HEK293T (cell line): ENCODE measurements around the gene TOPBP1.

Experiments used
- CTCF ChIA-PET: fragments of 350-600 bp; formaldehyde crosslinking; extraction: SDS; loops from one replicate; lab custom pipeline; 2021; ENCODE audit warnings: antibody characterized with exemption, inconsistent platforms; lab: Yijun Ruan, JAX
- POLR2A ChIA-PET: fragments of 350-600 bp; formaldehyde crosslinking; extraction: SDS; loops from one replicate; lab custom pipeline; 2020; ENCODE audit warnings: antibody characterized with exemption, inconsistent platforms; lab: Yijun Ruan, JAX
- DNase-seq: peaks from one replicate; pipeline ENCODE4 v3.0.0; 2012; ENCODE audit warnings: mixed read lengths; ENCODE audit errors: extremely low spot score
- ARNT ChIP-seq: fragments of 450-650 bp; IDR thresholded peaks from 2 replicates; pipeline ENCODE4 v1.6.1; 2017; ENCODE audit warnings: mild to moderate bottlenecking
- BHLHE40 ChIP-seq: fragments of 450-650 bp; IDR thresholded peaks from 2 replicates; pipeline ENCODE4 v1.6.1; 2016; ENCODE audit warnings: mild to moderate bottlenecking, moderate library complexity, borderline replicate concordance
- CTBP1 ChIP-seq: fragments of 450-650 bp; IDR thresholded peaks from 2 replicates; pipeline ENCODE4 v1.6.1; 2016; ENCODE audit warnings: borderline replicate concordance
- ELF4 ChIP-seq: fragments of 450-650 bp; IDR thresholded peaks from 2 replicates; pipeline ENCODE4 v1.6.1; 2017; ENCODE audit warnings: antibody characterized with exemption
- FOXA1 ChIP-seq: fragments of 450-650 bp; IDR thresholded peaks from 2 replicates; pipeline ENCODE4 v1.6.1; 2016; ENCODE audit warnings: mild to moderate bottlenecking
- FOXK2 ChIP-seq: fragments of 450-650 bp; IDR thresholded peaks from 2 replicates; pipeline ENCODE4 v1.6.1; 2016; ENCODE audit warnings: mild to moderate bottlenecking
- FOXM1 ChIP-seq: fragments of 450-650 bp; IDR thresholded peaks from 2 replicates; pipeline ENCODE4 v1.6.1; 2017; ENCODE audit warnings: mild to moderate bottlenecking, borderline replicate concordance
- HDGF ChIP-seq: fragments of 450-650 bp; IDR thresholded peaks from 2 replicates; pipeline ENCODE4 v1.6.1; 2017; ENCODE audit warnings: antibody characterized with exemption, borderline replicate concordance
- L3MBTL2 ChIP-seq: fragments of 450-650 bp; conservative IDR thresholded peaks from 2 replicates; pipeline ENCODE4 v1.6.1; 2016; ENCODE audit warnings: mild to moderate bottlenecking
- LEF1 ChIP-seq: fragments of 450-650 bp; IDR thresholded peaks from 2 replicates; pipeline ENCODE4 v1.6.1; 2017; ENCODE audit warnings: mild to moderate bottlenecking, borderline replicate concordance
- NFRKB ChIP-seq: fragments of 450-650 bp; IDR thresholded peaks from 2 replicates; pipeline ENCODE4 v1.6.1; 2016; ENCODE audit warnings: mild to moderate bottlenecking, moderate library complexity
- PKNOX1 ChIP-seq: fragments of 450-650 bp; IDR thresholded peaks from 2 replicates; pipeline ENCODE4 v1.6.1; 2016
- SP1 ChIP-seq: fragments of 450-650 bp; IDR thresholded peaks from 2 replicates; pipeline ENCODE4 v1.6.1; 2017
- SUZ12 ChIP-seq: fragments of 450-650 bp; IDR thresholded peaks from 2 replicates; pipeline ENCODE4 v1.6.1; 2016; ENCODE audit warnings: mild to moderate bottlenecking
- TARDBP ChIP-seq: fragments of 450-650 bp; IDR thresholded peaks from 2 replicates; pipeline ENCODE4 v1.6.1; 2016
- ZNF384 ChIP-seq: fragments of 450-650 bp; IDR thresholded peaks from 2 replicates; pipeline ENCODE4 v1.6.1; 2016

TOPBP1 gene

GRCh38 chr3:133676336-133677118 lies 14.8 kb upstream of the TOPBP1 start:
- DNase-seq, result no peak
- ChIA-PET POLR2A (interaction anchor here (1.5 kb wide), 1 partner anchor 15 kb away, joined by 5 read pairs; the partner anchor contains the start of gene TOPBP1), CTCF (no interaction called here)
- no peak for TF ChIP-seq L3MBTL2
- TF ChIP-seq BHLHE40, result no peak
- TF ChIP-seq CTBP1, result no peak
- no peak for TF ChIP-seq NFRKB
- no peak for TF ChIP-seq ZNF384
- no peak for TF ChIP-seq SP1
- no peak for TF ChIP-seq FOXA1
- TF ChIP-seq TARDBP, result no peak
- no peak for TF ChIP-seq ELF4
- no peak for TF ChIP-seq HDGF

- ChIA-PET POLR2A (interaction anchor here (1.5 kb wide), 1 partner anchor 14 kb away, joined by 5 read pairs; the partner anchor contains the start of gene TOPBP1), CTCF (interaction anchor here (0.6 kb wide), 1 partner anchor 75 kb away, joined by 4 read pairs; no protein-coding TSS in a partner anchor)
- TF ChIP-seq PKNOX1 (peak; percentile 62), HDGF (no peak)
- DNase-seq, result no peak
These were observed 14.0 kb upstream of the TOPBP1 start for GRCh38 chr3:133675631-133676335.

- ChIA-PET POLR2A (no interaction called here), CTCF (no interaction called here)
- TF ChIP-seq FOXM1, result no peak
- no peak for TF ChIP-seq LEF1
- TF ChIP-seq TARDBP, result no peak
- TF ChIP-seq FOXA1, result no peak
- no peak for TF ChIP-seq CTBP1
- no peak for TF ChIP-seq NFRKB
- no peak for TF ChIP-seq FOXK2
- TF ChIP-seq ARNT, result no peak
- TF ChIP-seq SP1, result no peak
- no peak for TF ChIP-seq PKNOX1
- TF ChIP-seq L3MBTL2, result no peak
- TF ChIP-seq SUZ12, result no peak
- TF ChIP-seq ZNF384, result no peak
- no peak for TF ChIP-seq HDGF
- TF ChIP-seq ELF4, result no peak
- no peak for TF ChIP-seq BHLHE40
- no peak for DNase-seq
These were observed 12.7 kb upstream of the TOPBP1 start for GRCh38 chr3:133674290-133674919.

- no peak for DNase-seq
- ChIA-PET CTCF (no interaction called here), POLR2A (no interaction called here)
- TF ChIP-seq ARNT, result no peak
- TF ChIP-seq SP1, result no peak
- no peak for TF ChIP-seq FOXA1
- TF ChIP-seq LEF1, result no peak
- TF ChIP-seq SUZ12, result no peak
- no peak for TF ChIP-seq L3MBTL2
- no peak for TF ChIP-seq NFRKB
- TF ChIP-seq FOXK2, result no peak
- TF ChIP-seq PKNOX1, result no peak
- TF ChIP-seq HDGF, result no peak
- TF ChIP-seq CTBP1, result no peak
- TF ChIP-seq FOXM1, result no peak
- no peak for TF ChIP-seq TARDBP
- no peak for TF ChIP-seq ZNF384
- no peak for TF ChIP-seq BHLHE40
- no peak for TF ChIP-seq ELF4
These were observed 12.0 kb upstream of the TOPBP1 start for GRCh38 chr3:133673746-133674145.

- ChIA-PET POLR2A (no interaction called here), CTCF (no interaction called here)
- no peak for TF ChIP-seq FOXK2
- no peak for TF ChIP-seq CTBP1
- TF ChIP-seq HDGF, result no peak
- TF ChIP-seq FOXA1, result no peak
- no peak for TF ChIP-seq PKNOX1
- no peak for TF ChIP-seq TARDBP
- TF ChIP-seq FOXM1, result no peak
- no peak for TF ChIP-seq LEF1
- TF ChIP-seq ZNF384, result no peak
- no peak for TF ChIP-seq BHLHE40
- TF ChIP-seq ELF4, result no peak
- TF ChIP-seq ARNT, result no peak
- DNase-seq, result no peak
These were observed 10.7 kb upstream of the TOPBP1 start for GRCh38 chr3:133672461-133672860.
